ENCODE results near the gene SELENOV. TPM values are rescaled to one million over a fixed set of nuclear protein-coding genes. Genes with fewer than 3 reads are reported as not detected.

The SELENOV gene
- total RNA-seq, 1 donor from 2014 or later: not detected

DNA sequence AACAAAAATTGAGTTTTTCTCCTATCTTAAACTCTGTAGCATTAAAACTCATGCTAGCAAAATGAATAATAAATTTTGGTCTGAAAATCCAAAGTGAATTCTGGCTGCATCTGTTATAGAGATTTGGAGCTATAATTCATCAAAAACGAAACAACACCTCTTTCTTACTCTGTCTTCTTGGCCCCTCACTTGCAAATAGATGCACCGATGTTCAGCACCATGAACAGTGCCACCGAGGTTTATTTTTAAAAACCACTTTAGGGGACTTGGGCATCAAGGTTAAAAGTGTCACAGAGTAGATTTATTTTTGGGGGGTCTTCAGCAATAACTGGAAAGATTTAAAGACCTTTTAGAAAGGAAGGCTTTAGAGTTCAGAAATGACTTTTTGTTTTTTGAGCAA is 51.1 kb downstream of the SELENOV start:
- DNase-seq: no peak
- intact Hi-C loops (cut with micrococcal nuclease): no loop called here
- Histone ChIP-seq H3K27ac (replicated peaks) (no peak overlapping the region), H3K9me3 (replicated peaks) (no peaks in the 10 kb centered on the region), H3K4me1 (no peaks in the 10 kb centered on the region), H3K36me3 (no peaks in the 10 kb centered on the region), H3K27me3 (ENCODE audit: low read depth) (peaks cover 55% of the 10 kb centered on the region), H3K4me3 (no peak overlapping the region)
- TF ChIP-seq, protein P1, sequence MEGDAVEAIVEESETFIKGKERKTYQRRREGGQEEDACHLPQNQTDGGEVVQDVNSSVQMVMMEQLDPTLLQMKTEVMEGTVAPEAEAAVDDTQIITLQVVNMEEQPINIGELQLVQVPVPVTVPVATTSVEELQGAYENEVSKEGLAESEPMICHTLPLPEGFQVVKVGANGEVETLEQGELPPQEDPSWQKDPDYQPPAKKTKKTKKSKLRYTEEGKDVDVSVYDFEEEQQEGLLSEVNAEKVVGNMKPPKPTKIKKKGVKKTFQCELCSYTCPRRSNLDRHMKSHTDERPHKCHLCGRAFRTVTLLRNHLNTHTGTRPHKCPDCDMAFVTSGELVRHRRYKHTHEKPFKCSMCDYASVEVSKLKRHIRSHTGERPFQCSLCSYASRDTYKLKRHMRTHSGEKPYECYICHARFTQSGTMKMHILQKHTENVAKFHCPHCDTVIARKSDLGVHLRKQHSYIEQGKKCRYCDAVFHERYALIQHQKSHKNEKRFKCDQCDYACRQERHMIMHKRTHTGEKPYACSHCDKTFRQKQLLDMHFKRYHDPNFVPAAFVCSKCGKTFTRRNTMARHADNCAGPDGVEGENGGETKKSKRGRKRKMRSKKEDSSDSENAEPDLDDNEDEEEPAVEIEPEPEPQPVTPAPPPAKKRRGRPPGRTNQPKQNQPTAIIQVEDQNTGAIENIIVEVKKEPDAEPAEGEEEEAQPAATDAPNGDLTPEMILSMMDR (IDR thresholded peaks at IDR 0.05; ENCODE audit: borderline replicate concordance): no peak

DNA sequence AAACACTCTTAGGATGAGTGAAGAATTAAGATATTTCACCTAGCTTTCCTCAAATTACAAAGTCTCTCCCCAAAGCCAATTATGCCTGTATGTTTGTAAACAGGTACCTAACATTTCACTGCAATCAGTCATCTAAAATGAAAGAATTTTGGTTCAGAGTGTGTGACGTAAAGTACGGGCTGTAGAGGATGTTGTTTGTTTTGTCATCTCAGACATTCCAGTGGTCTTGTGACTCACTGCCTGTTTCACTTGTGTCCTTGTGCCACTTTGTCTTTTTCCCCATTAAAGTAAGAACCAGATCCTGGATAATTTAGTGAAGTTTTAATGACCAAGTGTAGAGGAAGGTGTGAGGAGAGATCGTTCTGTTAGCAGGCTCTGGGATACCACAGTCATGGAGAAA is 53.7 kb downstream of the SELENOV start:
- TF ChIP-seq, protein P1 (IDR thresholded peaks at IDR 0.05; ENCODE audit: borderline replicate concordance): no peak
- DNase-seq: no peak
- Histone ChIP-seq H3K4me3 (no peak overlapping the region), H3K27ac (replicated peaks) (no peak overlapping the region), H3K27me3 (ENCODE audit: low read depth) (peaks cover 63% of the 10 kb centered on the region), H3K4me1 (no peaks in the 10 kb centered on the region), H3K36me3 (no peaks in the 10 kb centered on the region), H3K9me3 (replicated peaks) (peaks cover 16% of the 10 kb centered on the region)
- intact Hi-C loops (cut with micrococcal nuclease): no loop called here

Other genes with a start within 250 kb of the SELENOV start
- gene IFNL2, start 246.7 kb upstream of the SELENOV start, total RNA-seq: not detected
- gene IFNL1, start 218.7 kb upstream of the SELENOV start, total RNA-seq: not detected
- 0.08 TPM for gene LRFN1, start 194.3 kb upstream of the SELENOV start, total RNA-seq
- 15.6 TPM for gene GMFG, start 179.1 kb upstream of the SELENOV start, total RNA-seq
- 47.9 TPM for gene SAMD4B, start 172.7 kb upstream of the SELENOV start, total RNA-seq
- gene PAF1, start 124.0 kb upstream of the SELENOV start, total RNA-seq: 33.2 TPM
- 25.7 TPM for gene MED29, start 123.8 kb upstream of the SELENOV start, total RNA-seq
- gene ZFP36, start 108.3 kb upstream of the SELENOV start, total RNA-seq: 34.8 TPM
- gene PLEKHG2, start 102.5 kb upstream of the SELENOV start, total RNA-seq: 14.1 TPM
- 1,107 TPM for gene RPS16, start 79.2 kb upstream of the SELENOV start, total RNA-seq
- gene SUPT5H, start 69.6 kb upstream of the SELENOV start, total RNA-seq: 91.4 TPM
- gene TIMM50, start 34.3 kb upstream of the SELENOV start, total RNA-seq: 73.8 TPM
- gene DLL3, start 16.2 kb upstream of the SELENOV start, total RNA-seq: not detected
- 2.1 TPM for gene EID2B, start 17.7 kb downstream of the SELENOV start, total RNA-seq
- gene EID2, start 25.0 kb downstream of the SELENOV start, total RNA-seq: 9.8 TPM
- not detected for gene LGALS13, start 87.4 kb downstream of the SELENOV start, total RNA-seq
- gene LGALS16, start 140.8 kb downstream of the SELENOV start, total RNA-seq: not detected
- gene LGALS14, start 189.3 kb downstream of the SELENOV start, total RNA-seq: not detected
- not detected for gene CLC, start 222.9 kb downstream of the SELENOV start, total RNA-seq

Measured in left ventricle myocardium inferior (tissue), 1 donor.